HG03432 (cell line): ENCODE results near the gene TMC3.

Experiments
- ATAC-seq: cut with Tn5 transposase; IDR thresholded peaks from one replicate; pipeline ENCODE4 v1.9.1; 2021; ENCODE audit warnings: mild to moderate bottlenecking, moderate library complexity; ENCODE audit not compliant: unreplicated experiment

Gene TMC3

DNA sequence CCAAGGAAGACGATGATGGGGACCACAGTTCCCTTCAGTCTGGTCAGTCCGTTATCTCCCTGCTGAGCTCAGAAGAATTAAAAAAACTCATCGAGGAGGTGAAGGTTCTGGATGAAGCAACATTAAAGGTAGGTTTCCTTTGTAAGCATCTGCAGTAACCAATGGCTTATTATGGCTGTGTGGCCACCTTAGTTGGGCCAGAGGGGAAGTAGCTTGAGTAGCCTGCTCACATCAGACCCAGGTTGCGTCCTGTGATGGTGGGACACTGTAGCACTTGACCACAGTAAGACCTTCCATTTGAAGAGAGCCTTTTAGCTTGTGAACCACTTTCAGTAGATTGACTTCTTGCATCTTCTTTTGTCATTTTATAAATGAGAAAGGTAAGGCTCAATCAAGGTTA, 72.6 kb downstream of the TMC3 start:
- ATAC-seq, result peak; percentile 20

DNA sequence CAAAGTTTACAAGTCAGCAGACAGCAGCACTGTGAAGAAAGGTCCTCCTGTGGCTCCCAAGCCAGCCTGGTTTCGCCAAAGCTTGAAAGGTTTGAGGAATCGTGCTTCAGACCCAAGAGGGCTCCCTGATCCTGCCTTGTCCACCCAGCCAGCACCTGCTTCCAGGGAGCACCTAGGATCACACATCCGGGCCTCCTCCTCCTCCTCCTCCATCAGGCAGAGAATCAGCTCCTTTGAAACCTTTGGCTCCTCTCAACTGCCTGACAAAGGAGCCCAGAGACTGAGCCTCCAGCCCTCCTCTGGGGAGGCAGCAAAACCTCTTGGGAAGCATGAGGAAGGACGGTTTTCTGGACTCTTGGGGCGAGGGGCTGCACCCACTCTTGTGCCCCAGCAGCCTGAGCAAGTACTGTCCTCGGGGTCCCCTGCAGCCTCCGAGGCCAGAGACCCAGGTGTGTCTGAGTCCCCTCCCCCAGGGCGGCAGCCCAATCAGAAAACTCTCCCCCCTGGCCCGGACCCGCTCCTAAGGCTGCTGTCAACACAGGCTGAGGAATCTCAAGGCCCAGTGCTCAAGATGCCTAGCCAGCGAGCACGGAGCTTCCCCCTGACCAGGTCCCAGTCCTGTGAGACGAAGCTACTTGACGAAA, 74.3 kb downstream of the TMC3 start:
- no peak for ATAC-seq

DNA sequence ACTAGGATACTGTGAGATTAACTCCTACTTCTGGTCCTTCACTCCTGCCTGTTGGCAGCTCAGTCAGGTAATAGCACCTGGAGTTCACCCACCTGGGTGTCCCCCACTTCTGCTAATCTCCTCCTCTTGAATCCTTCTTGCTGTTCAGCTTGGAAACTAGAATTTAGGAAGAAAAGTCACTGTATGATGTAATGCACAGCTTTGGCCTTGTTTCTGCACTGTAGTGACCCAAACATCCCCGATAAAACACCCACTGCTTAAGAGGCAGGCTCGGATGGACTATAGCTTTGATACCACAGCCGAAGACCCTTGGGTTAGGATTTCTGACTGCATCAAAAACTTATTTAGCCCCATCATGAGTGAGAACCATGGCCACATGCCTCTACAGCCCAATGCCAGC, 74.9 kb downstream of the TMC3 start:
- no peak for ATAC-seq

DNA sequence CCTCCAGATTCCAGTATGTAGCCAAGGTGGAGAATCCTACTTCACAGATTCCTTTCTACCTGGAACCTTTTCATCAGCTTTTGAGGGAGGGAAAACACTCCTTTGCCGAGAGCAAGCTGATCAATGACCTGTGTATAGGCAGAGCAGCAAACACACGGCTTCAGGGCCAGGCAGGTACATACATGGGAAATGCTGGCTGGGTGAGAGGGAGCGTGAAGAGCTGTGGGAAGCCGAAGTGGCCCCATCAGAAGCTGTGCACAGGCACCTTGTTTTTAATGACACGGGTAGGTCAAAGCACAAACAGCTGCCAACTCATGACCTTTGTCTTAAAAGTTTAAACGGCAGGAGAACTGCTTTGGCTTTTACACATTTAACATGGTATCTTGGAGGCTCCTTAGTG, 75.4 kb downstream of the TMC3 start:
- no peak for ATAC-seq

DNA sequence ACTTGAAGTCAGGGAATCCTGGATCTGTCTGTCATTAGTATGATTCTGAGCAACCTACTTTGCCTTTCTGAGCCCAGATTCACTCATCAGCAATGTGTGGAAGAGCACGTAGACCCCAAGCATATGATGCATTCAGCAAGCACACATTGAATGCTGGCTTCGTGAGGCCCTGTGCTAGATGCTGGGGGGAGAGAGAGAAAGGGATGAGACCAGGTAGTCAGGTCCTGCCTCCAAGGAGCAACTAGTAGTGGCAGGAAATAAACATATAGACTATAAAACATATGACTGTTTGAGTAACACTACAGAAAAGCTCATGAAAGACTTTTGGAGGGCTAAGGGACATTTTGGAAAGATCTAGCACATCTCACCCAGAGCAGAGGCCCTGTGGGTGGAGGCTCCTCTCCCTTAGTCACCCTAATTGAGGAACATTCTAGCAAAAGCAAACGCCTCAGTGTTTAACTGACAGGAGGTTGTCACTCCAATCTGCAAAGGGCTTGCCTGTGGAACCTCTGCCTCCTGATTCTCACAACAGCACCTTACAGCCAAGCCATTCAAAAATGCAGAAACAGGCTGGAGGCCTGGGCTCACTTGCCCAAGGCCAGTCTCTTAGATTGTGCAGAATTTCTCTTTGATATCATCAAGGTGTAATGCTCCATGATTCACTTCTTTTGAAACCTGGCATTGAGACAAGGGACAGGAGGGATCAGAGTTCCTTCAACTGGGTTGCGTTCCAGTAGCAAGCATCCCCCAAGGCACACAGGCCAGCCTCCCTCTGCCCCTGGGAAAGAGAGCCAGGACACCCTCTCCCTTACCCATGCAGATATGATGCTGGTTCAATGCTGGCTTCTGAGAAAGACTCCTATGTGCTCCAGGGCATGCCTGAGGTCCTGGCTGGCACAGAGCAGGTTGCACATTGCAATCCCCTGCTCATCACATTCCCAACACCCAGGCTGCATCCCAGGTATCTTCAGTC, 76.1 kb downstream of the TMC3 start:
- no peak for ATAC-seq

GRCh38 chr15:81297147-81297572, 76.9 kb downstream of the TMC3 start:
- ATAC-seq, result no peak

DNA sequence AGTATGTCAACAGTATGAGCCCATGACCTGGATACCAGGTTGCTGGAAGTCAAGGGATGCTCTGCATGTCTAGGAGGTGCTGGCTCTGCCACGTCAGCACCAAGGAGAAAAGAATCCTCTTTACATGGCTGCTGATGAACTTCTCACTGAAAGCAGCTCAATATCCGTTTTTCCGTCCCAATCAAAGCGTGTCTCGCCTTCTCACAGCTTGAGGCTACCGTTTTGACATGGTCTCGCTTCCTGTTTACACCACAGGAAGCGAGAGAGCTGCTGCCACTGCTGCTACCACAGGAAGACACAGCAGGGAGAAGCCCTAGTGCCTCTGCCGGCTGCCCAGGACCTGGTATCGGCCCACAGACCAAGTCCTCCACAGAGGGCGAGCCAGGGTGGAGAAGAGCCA, 77.3 kb downstream of the TMC3 start:
- ATAC-seq, result peak; percentile 39

DNA sequence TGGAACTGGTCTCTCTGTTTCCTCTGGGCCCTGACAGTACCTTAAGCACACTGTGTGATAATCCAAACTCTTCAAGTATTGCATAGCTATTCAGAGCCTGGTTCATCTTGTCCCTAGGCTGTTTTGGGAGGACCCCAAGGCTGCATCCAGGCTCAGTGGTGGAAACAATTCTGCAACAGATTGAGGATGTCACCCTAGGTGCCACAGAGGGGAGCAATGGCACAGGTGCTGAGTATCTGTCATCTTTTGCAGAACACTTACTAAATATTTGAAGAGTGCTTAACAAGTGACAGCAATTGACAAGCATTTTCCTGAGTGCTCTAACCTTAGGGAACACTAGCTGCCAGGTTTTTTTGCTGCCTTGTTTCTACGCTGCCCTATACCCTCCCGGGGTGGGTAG, 77.8 kb downstream of the TMC3 start:
- no peak for ATAC-seq

GRCh38 chr15:81295486-81296121, 78.4 kb downstream of the TMC3 start:
- no peak for ATAC-seq

- ATAC-seq, result no peak
These were observed 79.5 kb downstream of the TMC3 start for GRCh38 chr15:81294516-81294880.

DNA sequence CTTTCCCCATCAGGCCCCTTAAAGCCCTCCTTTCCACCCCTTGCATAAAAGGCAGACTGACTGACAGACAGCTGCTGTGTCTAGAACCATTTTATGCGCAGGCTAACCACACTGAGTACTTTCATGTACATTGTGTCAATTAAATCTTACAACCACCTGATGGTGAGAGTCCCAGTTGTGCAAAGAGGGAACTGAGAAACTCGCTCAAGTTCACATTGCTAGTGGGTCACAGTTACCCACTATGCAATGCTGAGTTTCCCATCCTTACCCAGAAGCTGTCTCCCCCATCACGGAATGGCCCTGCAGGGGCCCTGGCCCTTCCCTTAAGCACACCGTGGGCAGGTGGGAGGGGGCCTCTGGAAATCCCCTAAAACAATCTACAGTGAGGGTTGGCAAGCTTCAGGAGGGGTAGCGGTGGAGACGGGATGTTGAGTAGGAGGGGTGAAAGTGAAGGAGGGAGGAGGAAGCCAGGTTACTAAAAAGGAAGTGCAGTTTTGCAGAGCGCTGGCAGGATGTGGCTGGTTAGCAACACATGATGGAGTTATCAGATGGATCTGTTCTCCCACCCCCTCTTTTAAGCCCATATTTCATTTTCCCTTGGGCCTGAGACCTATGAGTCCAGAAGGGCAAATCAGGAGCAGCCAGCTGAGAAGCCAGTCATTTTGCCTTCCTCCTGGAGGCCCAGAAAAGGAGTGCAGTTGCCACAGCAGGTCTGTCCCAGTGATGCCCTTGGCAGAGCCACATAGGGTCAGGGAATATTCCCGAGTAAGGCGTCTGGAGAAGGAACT, 80.1 kb downstream of the TMC3 start:
- ATAC-seq, result peak; percentile 68

- ATAC-seq, result peak; percentile 41
These were observed 81.5 kb downstream of the TMC3 start for GRCh38 chr15:81292523-81293001.

DNA sequence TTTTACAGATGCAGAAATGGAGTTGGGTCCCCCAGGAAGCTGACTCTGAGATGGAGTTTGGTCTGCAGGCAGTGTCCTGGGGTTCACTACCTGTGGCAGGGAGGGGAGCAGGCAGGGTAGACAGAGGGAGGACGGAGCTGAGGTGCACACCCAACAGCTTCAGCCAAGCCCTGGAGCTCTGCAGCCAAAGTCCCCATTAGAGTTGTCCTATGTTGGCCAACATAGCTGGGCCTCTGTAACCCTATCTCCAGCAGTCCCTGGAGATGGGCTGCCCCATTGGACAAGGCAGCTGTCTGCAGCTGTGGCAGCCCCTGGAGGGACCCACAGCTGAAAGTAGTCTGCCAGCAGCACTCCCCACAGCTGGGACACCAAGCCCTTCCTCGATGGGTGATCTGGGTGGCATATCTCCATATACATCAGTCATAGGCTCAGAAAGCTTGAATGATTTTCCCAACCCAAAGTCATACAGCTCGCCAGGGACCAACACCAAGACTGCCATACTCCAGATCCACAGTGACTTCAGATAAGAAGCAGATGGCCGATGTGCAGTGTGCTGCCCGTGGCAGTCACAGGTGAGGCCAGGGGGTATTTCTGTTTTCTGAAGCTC, 82.0 kb downstream of the TMC3 start:
- no peak for ATAC-seq

- no peak for ATAC-seq
These were observed 84.1 kb downstream of the TMC3 start for GRCh38 chr15:81289910-81290309.

DNA sequence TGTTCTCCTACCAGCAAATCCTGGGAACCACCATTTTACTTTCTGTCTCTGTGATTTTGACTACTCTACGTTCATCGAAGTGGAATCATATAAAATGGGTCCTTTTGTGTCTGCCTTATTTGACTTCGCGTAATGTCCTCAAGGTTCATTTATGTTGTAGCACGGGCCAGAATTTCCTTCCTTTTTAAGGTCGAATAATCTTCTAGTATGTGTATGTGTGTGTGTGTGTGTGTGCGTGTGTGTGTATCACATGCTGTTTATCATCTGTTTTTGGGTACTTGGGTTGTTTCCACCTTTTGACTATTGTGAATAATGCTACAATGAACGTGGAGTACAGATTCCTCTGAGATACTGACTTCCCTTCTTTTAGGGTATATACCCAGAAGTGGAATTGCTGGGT, 85.4 kb downstream of the TMC3 start:
- no peak for ATAC-seq

- ATAC-seq, result no peak
These were observed 86.0 kb downstream of the TMC3 start for GRCh38 chr15:81288040-81288439.

GRCh38 chr15:81286621-81287121, 87.3 kb downstream of the TMC3 start:
- ATAC-seq, result peak; percentile 44

DNA sequence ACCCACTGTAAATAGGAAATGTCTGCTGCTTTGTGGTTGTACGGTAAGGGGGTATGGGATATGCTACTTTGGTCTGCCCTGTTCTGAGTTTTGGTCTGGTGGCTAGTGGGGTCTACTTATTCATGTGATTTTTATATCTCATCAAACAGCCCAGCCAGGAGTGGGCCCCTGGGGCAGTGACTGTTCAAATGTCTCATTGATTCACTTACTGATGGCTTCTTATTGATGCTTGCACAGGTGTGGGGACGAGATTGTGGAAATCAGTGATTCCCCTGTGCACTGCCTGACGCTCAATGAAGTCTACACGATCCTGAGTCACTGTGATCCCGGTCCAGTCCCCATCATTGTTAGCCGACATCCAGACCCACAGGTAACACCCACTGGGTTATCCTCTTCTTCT, 88.6 kb downstream of the TMC3 start:
- no peak for ATAC-seq

- peak; percentile 67 for ATAC-seq
These were observed 89.6 kb downstream of the TMC3 start for GRCh38 chr15:81284256-81285031.
